GM12892 (cell line): ENCODE data around the gene TNFSF13B.

Experiments used
- POLR2A ChIP-seq: IDR thresholded peaks from 2 replicates; pipeline ENCODE4 v1.6.1; 2011; ENCODE audit warnings: low read depth, low read length, control low read depth
- POLR2AphosphoS5 ChIP-seq: IDR thresholded peaks from 2 replicates; pipeline ENCODE4 v1.6.1; 2011; ENCODE audit warnings: low read depth, low read length, control low read depth
- TAF1 ChIP-seq: IDR thresholded peaks from 2 replicates; pipeline ENCODE4 v1.6.1; 2011; ENCODE audit warnings: low read depth, mild to moderate bottlenecking, control low read depth, low read length, borderline replicate concordance

- TF ChIP-seq POLR2A (no peak), TAF1 (no peak), POLR2AphosphoS5 (no peak)
Observed at GRCh38 chr13:108313382-108313781, 43.9 kb downstream of the TNFSF13B start.
